Measurements from ENCODE around the gene NVL.

NVL gene

GRCh38 chr1:224287714-224288113 is 42.3 kb downstream of the NVL start:
- TF ChIP-seq CTCF (conservative IDR thresholded peaks at IDR 0.05; ENCODE audit: low read depth), result no peak
- no peak for DNase-seq (ENCODE audit: low spot score)
- ChIA-PET POLR2A (ENCODE audit: low non-redundant PET) (no interaction called here), CTCF (interaction anchor here (0.5 to 1.0 kb wide), 2 partner anchors 48 to 53 kb away, joined by 3 to 4 read pairs; no protein-coding TSS in a partner anchor)
- no peak overlapping the region for H3K27ac ChIP-seq

- CTCF ChIA-PET, result interaction anchor here (0.5 kb wide), 1 partner anchor 232 kb away, joined by 4 read pairs; no protein-coding TSS in a partner anchor
- H3K27ac ChIP-seq, result no peak overlapping the region
- no peak for TF ChIP-seq CTCF (conservative IDR thresholded peaks at IDR 0.05; ENCODE audit: low read depth)
- POLR2A ChIA-PET (ENCODE audit: low non-redundant PET), result no interaction called here
- DNase-seq (ENCODE audit: low spot score), result no peak
These were observed 47.8 kb downstream of the NVL start for GRCh38 chr1:224282140-224282539.

- no peak for TF ChIP-seq CTCF (conservative IDR thresholded peaks at IDR 0.05; ENCODE audit: low read depth)
- DNase-seq (ENCODE audit: low spot score), result no peak
- no peak overlapping the region for H3K27ac ChIP-seq
- ChIA-PET CTCF (no interaction called here), POLR2A (ENCODE audit: low non-redundant PET) (no interaction called here)
These were observed 53.0 kb downstream of the NVL start for GRCh38 chr1:224276771-224277487.

GRCh38 chr1:224274970-224275626 is 54.9 kb downstream of the NVL start:
- no peak overlapping the region for H3K27ac ChIP-seq
- no peak for DNase-seq (ENCODE audit: low spot score)
- CTCF ChIA-PET, result no interaction called here
- POLR2A ChIA-PET (ENCODE audit: low non-redundant PET), result no interaction called here
- no peak for TF ChIP-seq CTCF (conservative IDR thresholded peaks at IDR 0.05; ENCODE audit: low read depth)

GRCh38 chr1:224273641-224274040 is 56.3 kb downstream of the NVL start:
- H3K27ac ChIP-seq, result no peak overlapping the region
- CTCF ChIA-PET, result interaction anchor here (0.6 kb wide), 1 partner anchor 132 kb away, joined by 6 read pairs; no protein-coding TSS in a partner anchor
- POLR2A ChIA-PET (ENCODE audit: low non-redundant PET), result no interaction called here
- peak; percentile 48 for DNase-seq (ENCODE audit: low spot score)
- no peak for TF ChIP-seq CTCF (conservative IDR thresholded peaks at IDR 0.05; ENCODE audit: low read depth)

GRCh38 chr1:224271106-224271505 is 58.9 kb downstream of the NVL start:
- ChIA-PET CTCF (interaction anchor here (0.6 kb wide), 1 partner anchor 22 kb away, joined by 3 read pairs; no protein-coding TSS in a partner anchor), POLR2A (ENCODE audit: low non-redundant PET) (no interaction called here)
- no peak for DNase-seq (ENCODE audit: low spot score)
- TF ChIP-seq CTCF (conservative IDR thresholded peaks at IDR 0.05; ENCODE audit: low read depth), result no peak
- H3K27ac ChIP-seq, result no peak overlapping the region

Measured in RWPE1 (cell line).